ENCODE measurements around the gene LSAMP.

- TF ChIP-seq TCF7L2 (IDR thresholded peaks at IDR 0.05; ENCODE audit: low read depth, low read length) = no peak
- TF ChIP-seq CTCF (IDR thresholded peaks at IDR 0.05) = no peak
These were observed 53.7 kb downstream of the LSAMP start for GRCh38 chr3:116391296-116392201.
